HG03039 (cell line): ENCODE data around the gene NPNT.

Experiments
- ATAC-seq: cut with Tn5 transposase; IDR thresholded peaks from one replicate; pipeline ENCODE4 v1.9.1; 2021; ENCODE audit warnings: mild to moderate bottlenecking, moderate library complexity; ENCODE audit not compliant: unreplicated experiment

Gene NPNT

GRCh38 chr4:105911426-105911825 is 16.2 kb downstream of the NPNT start:
- ATAC-seq, result no peak

GRCh38 chr4:105912633-105913032 is 17.4 kb downstream of the NPNT start:
- no peak for ATAC-seq

DNA sequence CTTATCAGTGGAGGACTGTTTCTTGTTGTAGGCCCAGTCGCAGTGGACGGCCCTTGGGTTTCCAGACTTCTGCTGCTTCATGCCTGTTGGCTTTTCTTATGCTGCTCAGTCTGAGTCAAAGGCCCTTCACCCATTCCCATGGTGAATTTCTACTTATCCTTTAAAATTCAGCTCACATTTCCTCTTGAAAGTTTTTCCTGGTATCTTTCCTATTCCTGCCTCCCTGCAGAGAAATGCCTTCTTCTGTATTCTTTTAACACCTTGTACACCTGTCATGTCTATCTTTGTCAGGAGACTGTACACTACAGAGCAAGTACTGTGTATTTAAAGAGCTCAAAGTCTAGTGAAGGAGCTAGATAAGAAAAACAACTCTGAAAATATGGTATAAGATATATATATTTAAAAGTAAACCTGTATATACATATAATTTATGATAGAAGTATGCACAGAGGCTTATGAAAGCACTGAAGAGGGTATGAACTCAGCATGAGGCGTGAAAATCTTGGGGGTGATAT is 22.0 kb downstream of the NPNT start:
- no peak for ATAC-seq

GRCh38 chr4:105921301-105921700 is 26.0 kb downstream of the NPNT start:
- ATAC-seq, result no peak

- no peak for ATAC-seq
Observed at GRCh38 chr4:105923497-105924238, 28.4 kb downstream of the NPNT start.

GRCh38 chr4:105924341-105924740 is 29.1 kb downstream of the NPNT start:
- ATAC-seq, result no peak

GRCh38 chr4:105930698-105931097 is 35.4 kb downstream of the NPNT start:
- ATAC-seq, result no peak

- no peak for ATAC-seq
Observed at GRCh38 chr4:105933083-105933482, 37.8 kb downstream of the NPNT start.

DNA sequence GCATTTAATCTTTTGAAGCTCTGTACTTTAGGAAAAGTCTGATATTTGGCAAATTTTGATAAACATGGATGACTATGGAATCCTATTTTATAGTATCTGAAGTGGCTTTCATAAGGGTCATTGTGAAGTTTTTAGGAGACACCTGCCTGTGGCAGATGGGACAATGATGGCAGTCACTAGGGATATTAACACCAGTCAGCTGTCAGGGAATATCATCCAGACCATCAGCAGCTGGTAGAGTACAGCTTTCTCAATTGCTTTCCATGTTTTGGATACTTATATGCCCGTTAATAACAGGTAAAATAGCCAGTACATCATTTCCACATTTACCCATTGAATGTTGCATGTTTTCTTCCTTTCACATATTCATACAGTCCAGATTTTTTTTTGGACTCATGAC is 39.1 kb downstream of the NPNT start:
- no peak for ATAC-seq

- no peak for ATAC-seq
Observed at GRCh38 chr4:105936901-105937300, 41.6 kb downstream of the NPNT start.

- ATAC-seq, result no peak
Observed at GRCh38 chr4:105937759-105938158, 42.5 kb downstream of the NPNT start.

DNA sequence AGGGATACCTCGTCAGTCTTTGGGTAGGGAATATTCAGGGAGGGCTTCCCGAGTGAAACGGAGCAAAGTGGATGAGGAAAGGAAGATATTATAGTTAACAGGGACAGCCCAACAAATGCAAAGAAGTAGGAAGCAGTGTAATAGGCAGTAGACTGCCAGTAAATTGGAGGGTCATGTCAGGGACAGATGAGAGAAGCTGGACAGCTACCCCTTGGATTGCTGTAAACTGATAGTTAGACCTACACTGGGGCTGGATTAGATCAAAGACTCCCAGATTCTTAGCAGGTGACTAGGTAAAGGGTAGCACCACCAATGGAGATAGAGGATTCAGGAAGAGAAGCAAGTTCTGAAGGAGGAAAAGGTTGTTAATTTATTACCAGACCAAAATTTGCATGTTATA is 48.0 kb downstream of the NPNT start:
- no peak for ATAC-seq

DNA sequence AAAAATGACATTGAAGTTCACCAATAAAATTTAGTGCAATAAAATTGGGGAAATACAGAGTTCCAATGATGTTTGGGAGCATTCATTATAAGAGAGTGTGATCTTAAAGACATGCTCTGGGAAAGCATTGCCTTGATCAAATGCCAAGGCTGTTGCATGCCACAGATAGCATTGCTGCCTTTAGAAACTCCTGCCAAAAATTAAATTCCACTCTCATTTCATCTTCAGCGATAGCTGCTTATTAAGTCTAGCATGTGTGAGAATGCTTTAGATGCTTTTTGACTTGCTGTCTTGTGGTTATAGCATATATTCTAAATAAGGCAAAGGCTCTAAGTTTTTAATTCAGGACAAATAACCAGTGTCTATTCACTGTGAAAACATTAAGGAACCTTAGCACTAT is 49.3 kb downstream of the NPNT start:
- ATAC-seq, result no peak

DNA sequence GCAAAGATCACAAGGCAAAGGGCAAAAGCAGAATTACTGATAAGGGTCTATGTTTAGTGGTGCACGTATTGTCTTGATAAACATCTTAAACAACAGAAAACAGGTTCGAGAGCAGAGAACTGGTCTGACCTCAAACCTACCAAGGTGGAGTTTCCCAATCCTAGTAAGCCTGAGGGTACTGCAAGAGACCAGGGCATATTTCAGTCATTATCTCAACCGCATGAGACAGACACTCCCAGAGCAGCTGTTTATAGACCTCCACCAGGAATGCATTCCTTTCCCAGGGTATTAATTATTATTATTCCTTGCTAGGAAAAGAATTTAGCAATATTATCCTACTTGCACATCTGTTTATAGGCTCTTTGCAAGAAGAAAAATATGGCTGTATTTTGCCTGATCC is 51.5 kb downstream of the NPNT start:
- ATAC-seq, result no peak

DNA sequence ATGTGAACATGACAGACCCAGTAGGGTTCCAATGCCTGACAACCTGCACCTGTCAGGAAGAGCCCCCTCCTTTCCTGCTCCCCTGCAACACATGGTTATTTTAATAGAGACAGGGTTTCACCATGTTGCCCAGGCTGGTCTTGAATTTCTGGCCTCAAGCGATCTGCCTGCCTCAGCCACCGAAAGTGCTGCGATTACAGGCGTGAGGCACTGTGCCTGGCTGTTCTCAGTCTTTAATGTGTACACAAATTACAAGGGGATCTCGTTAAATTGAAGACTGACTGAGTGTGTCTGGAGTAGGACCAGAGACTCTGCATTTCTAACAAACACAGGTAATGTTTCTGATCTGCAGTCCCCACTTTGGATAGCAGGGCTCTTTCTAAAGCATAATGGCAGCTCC is 55.4 kb downstream of the NPNT start:
- no peak for ATAC-seq

- ATAC-seq, result no peak
Observed at GRCh38 chr4:105951198-105951597, 55.9 kb downstream of the NPNT start.

DNA sequence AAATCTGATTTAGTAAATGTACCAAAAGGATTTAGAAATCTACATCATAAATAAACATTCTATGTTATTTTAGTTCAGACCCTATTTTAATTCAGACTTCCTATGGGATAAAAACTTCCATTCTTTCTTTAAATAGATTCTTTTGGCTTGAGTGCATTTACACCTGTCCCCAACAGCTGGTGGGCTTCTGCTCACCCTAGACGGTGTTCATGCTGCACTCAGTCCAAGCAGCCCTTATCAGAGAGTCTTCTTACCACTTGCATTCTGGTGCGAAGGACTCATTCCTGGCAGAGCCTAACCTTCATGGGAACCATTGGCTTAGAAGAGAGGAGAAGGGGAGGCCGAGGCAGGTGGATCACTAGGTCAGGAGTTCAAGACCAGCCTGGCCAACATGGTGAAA is 57.3 kb downstream of the NPNT start:
- ATAC-seq, result no peak

DNA sequence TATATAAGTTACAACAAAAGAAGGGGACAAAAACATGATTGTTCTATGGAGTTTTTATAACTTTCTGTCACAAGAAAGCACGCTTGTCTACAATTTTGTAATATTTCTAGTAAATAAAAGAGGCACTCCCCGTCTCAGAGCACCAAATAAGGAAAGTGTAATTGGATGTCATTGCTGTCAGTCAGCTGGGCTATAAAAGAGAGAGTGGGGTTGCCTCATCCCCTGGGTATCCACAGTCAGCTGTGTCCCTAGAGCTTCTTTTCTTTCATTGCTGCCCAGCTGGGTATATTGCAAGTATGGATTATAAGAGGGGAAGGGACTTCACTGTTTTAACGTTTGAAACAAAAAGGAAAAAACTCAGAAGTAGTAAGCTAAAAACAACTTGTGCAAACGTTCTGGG is 61.3 kb downstream of the NPNT start:
- ATAC-seq, result no peak

GRCh38 chr4:105957680-105958079 is 62.4 kb downstream of the NPNT start:
- ATAC-seq, result no peak

DNA sequence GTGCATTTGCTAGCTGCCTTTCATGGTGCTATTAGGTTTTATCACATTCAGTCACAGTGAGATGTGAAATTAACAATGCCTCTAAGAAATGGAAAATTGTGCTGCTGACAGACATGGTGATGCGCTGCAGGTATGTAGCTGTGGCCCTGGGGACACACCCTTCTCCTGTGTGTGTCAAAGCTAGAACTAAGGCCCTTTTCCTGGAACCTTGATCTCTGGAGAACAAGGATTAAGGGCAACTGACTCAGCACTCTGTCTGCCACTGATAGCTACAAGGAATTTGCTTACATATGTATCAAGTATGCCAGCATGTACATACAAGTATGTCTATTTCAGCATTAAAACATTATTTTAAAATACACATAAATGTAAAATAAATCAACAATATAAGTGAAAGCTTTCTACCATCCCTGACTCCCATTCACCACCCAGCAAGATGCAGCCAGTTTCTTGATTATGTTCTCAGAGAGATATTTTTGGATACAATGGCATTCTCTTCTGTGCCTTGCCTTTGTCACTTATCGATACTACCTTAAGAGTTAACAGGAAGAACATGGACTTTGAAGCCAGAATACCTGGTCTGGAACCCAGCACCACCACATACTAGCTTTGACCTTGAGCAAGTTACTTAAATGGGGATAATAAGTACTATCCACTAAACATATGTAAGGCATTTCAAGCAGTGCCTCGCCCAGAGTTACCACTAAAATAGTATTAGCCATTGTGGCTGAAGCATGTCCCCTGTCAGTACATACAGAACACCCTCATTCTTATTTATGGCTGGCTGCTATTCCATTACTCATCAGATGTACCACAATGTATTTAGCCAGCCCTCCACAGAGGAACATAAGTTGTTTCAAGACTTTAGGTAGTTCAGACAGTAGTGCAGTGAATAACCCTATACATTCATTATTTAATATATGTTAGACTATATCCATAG is 68.5 kb downstream of the NPNT start:
- ATAC-seq, result no peak

GRCh38 chr4:105965183-105965800 is 70.0 kb downstream of the NPNT start:
- no peak for ATAC-seq
